GM20000 (cell line): ENCODE measurements around the gene ZNF792.
"Not testable (repeated sequence)": the region's sequence is repeated elsewhere in the genome, so short reads cannot be mapped to it uniquely, and the experiment has no call there.

ENCODE experiments used
- DNase-seq: peaks from one replicate; pipeline ENCODE4 v3.0.0; 2012; ENCODE audit warnings: low spot score
- CTCF ChIP-seq: IDR thresholded peaks from 2 replicates; pipeline ENCODE4 v1.5.1; 2012; ENCODE audit warnings: mild to moderate bottlenecking, control low read depth; ENCODE audit errors: extremely low read depth, missing control alignments

ZNF792 gene

GRCh38 chr19:34994286-34994642 is 30.2 kb upstream of the ZNF792 start:
- no peak for TF ChIP-seq CTCF

GRCh38 chr19:34992582-34992981 is 28.6 kb upstream of the ZNF792 start:
- not testable (repeated sequence) for DNase-seq

More at GRCh38 chr19:34994286-34994642, 30.2 kb upstream of the ZNF792 start:
- no peak for DNase-seq

GRCh38 chr19:34991542-34992333 is 27.7 kb upstream of the ZNF792 start:
- no peak for DNase-seq
- no peak for TF ChIP-seq CTCF

- no peak for DNase-seq
These were observed 26.7 kb upstream of the ZNF792 start for GRCh38 chr19:34990578-34991192.

GRCh38 chr19:34989298-34989697 is 25.3 kb upstream of the ZNF792 start:
- TF ChIP-seq CTCF: no peak

More at GRCh38 chr19:34990578-34991192, 26.7 kb upstream of the ZNF792 start:
- no peak for TF ChIP-seq CTCF

GRCh38 chr19:34988119-34988518 is 24.1 kb upstream of the ZNF792 start:
- TF ChIP-seq CTCF: no peak
- DNase-seq: no peak

More at GRCh38 chr19:34989298-34989697, 25.3 kb upstream of the ZNF792 start:
- no peak for DNase-seq

- DNase-seq: no peak
- TF ChIP-seq CTCF: no peak
These were observed 21.4 kb upstream of the ZNF792 start for GRCh38 chr19:34985249-34986022.
